GM12878 (cell line): Measurements from ENCODE around the gene TARBP1. TPM values are rescaled to one million over a fixed set of nuclear protein-coding genes. Genes with fewer than 3 reads are reported as not detected.

Experiments
- ASH2L ChIP-seq: fragments of 300-600, 200-600 bp; sonication (generic); IDR thresholded peaks from 2 replicates; pipeline ENCODE4 v1.6.1; 2017; ENCODE audit warnings: low read depth, mild to moderate bottlenecking, borderline replicate concordance
- BMI1 ChIP-seq: fragments of 450-650 bp; IDR thresholded peaks from 2 replicates; pipeline ENCODE4 v1.6.1; 2016; ENCODE audit warnings: mild to moderate bottlenecking, moderate library complexity, borderline replicate concordance
- DPF2 ChIP-seq: fragments of 450-650 bp; IDR thresholded peaks from 2 replicates; pipeline ENCODE4 v1.6.1; 2017; ENCODE audit warnings: mild to moderate bottlenecking
- EZH2 ChIP-seq: IDR thresholded peaks from 2 replicates; pipeline ENCODE4 v1.6.1; 2012; ENCODE audit warnings: low read depth, mild to moderate bottlenecking, control low read depth, inconsistent platforms, low read length, borderline replicate concordance; ENCODE audit not compliant: control insufficient read depth
- GABPA ChIP-seq: IDR thresholded peaks from 2 replicates; pipeline ENCODE4 v1.6.1; 2014; ENCODE audit warnings: antibody characterized with exemption, low read depth, mild to moderate bottlenecking, inconsistent platforms
- HDGF ChIP-seq: fragments of 450-650 bp; IDR thresholded peaks from 2 replicates; pipeline ENCODE4 v1.6.1; 2016; ENCODE audit warnings: antibody characterized with exemption
- JUNB ChIP-seq: IDR thresholded peaks from 2 replicates; pipeline ENCODE4 v1.6.1; 2016; ENCODE audit warnings: antibody characterized with exemption, mild to moderate bottlenecking
- KAT2A ChIP-seq: conservative IDR thresholded peaks from 2 replicates; pipeline ENCODE4 v1.6.1; 2011; ENCODE audit warnings: low read depth, low read length; ENCODE audit not compliant: control insufficient read depth
- MXI1 ChIP-seq: fragments of 150-350 bp; IDR thresholded peaks from 2 replicates; pipeline ENCODE4 v1.6.1; 2011; ENCODE audit warnings: low read depth, mild to moderate bottlenecking, inconsistent platforms, low read length, improper control_type of control experiment
- NR2F1 ChIP-seq: fragments of 450-650 bp; conservative IDR thresholded peaks from 2 replicates; pipeline ENCODE4 v1.6.1; 2017; ENCODE audit warnings: mild to moderate bottlenecking
- POLR2AphosphoS5 ChIP-seq: IDR thresholded peaks from 2 replicates; pipeline ENCODE4 v1.6.1; 2011; ENCODE audit warnings: mild to moderate bottlenecking, low read length, inconsistent platforms
- RAD21 ChIP-seq: IDR thresholded peaks from 2 replicates; pipeline ENCODE4 v1.6.1; 2011; ENCODE audit warnings: mild to moderate bottlenecking, low read depth, low read length, moderate library complexity; ENCODE audit not compliant: insufficient read depth
- SMARCA5 ChIP-seq: fragments of 450-650 bp; IDR thresholded peaks from 2 replicates; pipeline ENCODE4 v1.6.1; 2017; ENCODE audit warnings: mild to moderate bottlenecking
- SMC3 ChIP-seq: IDR thresholded peaks from 2 replicates; pipeline ENCODE4 v1.6.1; 2011; ENCODE audit warnings: low read length, improper control_type of control experiment, borderline replicate concordance
- TARDBP ChIP-seq: IDR thresholded peaks from 2 replicates; pipeline ENCODE4 v1.6.1; 2016; ENCODE audit warnings: borderline replicate concordance
- ZBTB4 ChIP-seq: fragments of 450-650 bp; formaldehyde crosslinking; IDR thresholded peaks from 2 replicates; pipeline ENCODE4 v1.4.0; 2022; ENCODE audit warnings: mild to moderate bottlenecking, moderate library complexity
- polyA plus RNA-seq, 11 experiments: library from polyadenylated mRNA; depleted of rRNA in 4 of 11; unstranded in 6 of 11; stranded (reverse) in 5 of 11; fragments of >200 nt; fragmentation: Nextera tagmentation in 4 of 11; fragmentation: Illumina TruSeq in 1 of 11; extraction: Ambion mirVana in 4 of 11; extraction: Trizol in 1 of 11; gene quantifications; 1 replicate in 1 of 11; 2 replicates in 10 of 11; pipeline versions ENCODE4 v1.2.1 to v1.2.3, GENCODE V29; 2011 to 2016; ENCODE audit warnings: inconsistent platforms in 2 of 11, missing spikeins in 2 of 11, low read depth in 1 of 11
- total RNA-seq, 4 experiments: library from RNA; depleted of rRNA in 3 of 4; stranded (reverse); fragments of >200 nt in 3 of 4; fragmentation: Illumina TruSeq in 1 of 4; extraction: Trizol in 1 of 4; gene quantifications; 2 replicates each; pipeline versions ENCODE4 v1.2.1 to v1.2.3, GENCODE V29; 2013 to 2021
- TF ChIP-seq, protein P1 (sequence below): IDR thresholded peaks from 2 replicates; pipeline ENCODE4 v1.6.1; 2011; ENCODE audit warnings: borderline replicate concordance, low read depth, mild to moderate bottlenecking, moderate library complexity, low read length; ENCODE audit not compliant: insufficient read depth, poor library complexity, severe bottlenecking
- TF ChIP-seq, protein P2 (sequence below): IDR thresholded peaks from 2 replicates; pipeline ENCODE4 v1.6.1; 2012; ENCODE audit warnings: low read depth, low read length, improper control_type of control experiment
- TF ChIP-seq, protein P3 (sequence below): fragments of 150-350 bp; IDR thresholded peaks from 2 replicates; pipeline ENCODE4 v1.6.1; 2014; ENCODE audit warnings: mild to moderate bottlenecking, low read depth, low read length

TARBP1 gene
- total and polyA plus RNA-seq, 10 of the 15 experiments (the other 5 are each of a cell fraction or from before 2014, with no cell fraction given): 10.8 to 94.4 (median 35.3) TPM

- TF ChIP-seq ZBTB4: no peak
- peak; percentile 80 for TF ChIP-seq SMARCA5
- TF ChIP-seq, protein P1, sequence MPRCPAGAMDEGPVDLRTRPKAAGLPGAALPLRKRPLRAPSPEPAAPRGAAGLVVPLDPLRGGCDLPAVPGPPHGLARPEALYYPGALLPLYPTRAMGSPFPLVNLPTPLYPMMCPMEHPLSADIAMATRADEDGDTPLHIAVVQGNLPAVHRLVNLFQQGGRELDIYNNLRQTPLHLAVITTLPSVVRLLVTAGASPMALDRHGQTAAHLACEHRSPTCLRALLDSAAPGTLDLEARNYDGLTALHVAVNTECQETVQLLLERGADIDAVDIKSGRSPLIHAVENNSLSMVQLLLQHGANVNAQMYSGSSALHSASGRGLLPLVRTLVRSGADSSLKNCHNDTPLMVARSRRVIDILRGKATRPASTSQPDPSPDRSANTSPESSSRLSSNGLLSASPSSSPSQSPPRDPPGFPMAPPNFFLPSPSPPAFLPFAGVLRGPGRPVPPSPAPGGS: no peak
- no peak; the same call in 1 of the 2 replicates for TF ChIP-seq BMI1
- peak; percentile 98 for TF ChIP-seq GABPA
- TF ChIP-seq TARDBP: no peak; the same call in 1 of the 2 replicates
- TF ChIP-seq MXI1: peak; percentile 47
- TF ChIP-seq, protein P2, sequence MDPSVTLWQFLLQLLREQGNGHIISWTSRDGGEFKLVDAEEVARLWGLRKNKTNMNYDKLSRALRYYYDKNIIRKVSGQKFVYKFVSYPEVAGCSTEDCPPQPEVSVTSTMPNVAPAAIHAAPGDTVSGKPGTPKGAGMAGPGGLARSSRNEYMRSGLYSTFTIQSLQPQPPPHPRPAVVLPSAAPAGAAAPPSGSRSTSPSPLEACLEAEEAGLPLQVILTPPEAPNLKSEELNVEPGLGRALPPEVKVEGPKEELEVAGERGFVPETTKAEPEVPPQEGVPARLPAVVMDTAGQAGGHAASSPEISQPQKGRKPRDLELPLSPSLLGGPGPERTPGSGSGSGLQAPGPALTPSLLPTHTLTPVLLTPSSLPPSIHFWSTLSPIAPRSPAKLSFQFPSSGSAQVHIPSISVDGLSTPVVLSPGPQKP: peak; percentile 70; the same call in 1 of the 2 replicates
- no peak for TF ChIP-seq RAD21
- TF ChIP-seq DPF2: peak; percentile 88
- TF ChIP-seq HDGF: peak; percentile 68; the same call in 1 of the 2 replicates
- TF ChIP-seq, protein P3, sequence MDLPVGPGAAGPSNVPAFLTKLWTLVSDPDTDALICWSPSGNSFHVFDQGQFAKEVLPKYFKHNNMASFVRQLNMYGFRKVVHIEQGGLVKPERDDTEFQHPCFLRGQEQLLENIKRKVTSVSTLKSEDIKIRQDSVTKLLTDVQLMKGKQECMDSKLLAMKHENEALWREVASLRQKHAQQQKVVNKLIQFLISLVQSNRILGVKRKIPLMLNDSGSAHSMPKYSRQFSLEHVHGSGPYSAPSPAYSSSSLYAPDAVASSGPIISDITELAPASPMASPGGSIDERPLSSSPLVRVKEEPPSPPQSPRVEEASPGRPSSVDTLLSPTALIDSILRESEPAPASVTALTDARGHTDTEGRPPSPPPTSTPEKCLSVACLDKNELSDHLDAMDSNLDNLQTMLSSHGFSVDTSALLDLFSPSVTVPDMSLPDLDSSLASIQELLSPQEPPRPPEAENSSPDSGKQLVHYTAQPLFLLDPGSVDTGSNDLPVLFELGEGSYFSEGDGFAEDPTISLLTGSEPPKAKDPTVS: 0 out of 2 replicates have a peak, but pooled peaks have one; percentile 28
- TF ChIP-seq SMC3: no peak; the same call in 1 of the 2 replicates
- TF ChIP-seq POLR2AphosphoS5: peak; percentile 97
- no peak for TF ChIP-seq EZH2
- peak; percentile 84 for TF ChIP-seq NR2F1
- TF ChIP-seq ASH2L: peak; percentile 98
- TF ChIP-seq JUNB: no peak; the same call in 1 of the 2 replicates
- TF ChIP-seq KAT2A: no peak
Observed at GRCh38 chr1:234373064-234373958, 105.7 kb downstream of the TARBP1 start, which contains the start of gene COA6 (continued).
